Breast epithelium (tissue), 4 donors: ENCODE measurements around the gene NKX3-2. TPM values are rescaled to one million over a fixed set of nuclear protein-coding genes. Genes with fewer than 3 reads are reported as not detected.

Experiments
- DNase-seq, 2 donors: peaks; one replicate each; pipeline ENCODE4 v3.0.0-alpha.2; 2019; ENCODE audit warnings: low spot score in 2 of 2
- H3K27ac ChIP-seq, 2 donors: fragments of 200-600 bp; sonication (generic) in 1 of 2; one replicate each; pipeline ENCODE4 v1.5.1; 2016 to 2019; ENCODE audit warnings: mild to moderate bottlenecking in 1 of 2
- H3K27me3 ChIP-seq, 2 donors: fragments of 200-600 bp; sonication (generic) in 1 of 2; one replicate each; pipeline versions ENCODE4 v1.5.1 to v1.6.0; 2017 to 2019; ENCODE audit warnings: control low read depth in 1 of 2, mild to moderate bottlenecking in 1 of 2
- H3K36me3 ChIP-seq: fragments of 200-600 bp; one replicate; pipeline ENCODE4 v1.5.1; 2019
- H3K4me1 ChIP-seq, 2 donors: fragments of 200-600 bp; sonication (generic); one replicate each; pipeline ENCODE4 v1.5.1; 2016 to 2019; ENCODE audit warnings: control low read depth in 1 of 2
- H3K4me3 ChIP-seq, 3 donors: fragments of 200-600 bp; sonication (generic); 1 replicate in 2 of 3; 2 replicates in 1 of 3; pipeline ENCODE4 v1.5.1; 2016 to 2019; ENCODE audit warnings: mild to moderate bottlenecking in 3 of 3, moderate library complexity in 2 of 3
- H3K9me3 ChIP-seq, 2 donors: fragments of 200-600 bp; sonication (generic) in 1 of 2; one replicate each; pipeline ENCODE4 v1.5.1; 2016 to 2019; ENCODE audit warnings: control low read depth in 1 of 2
- CTCF ChIP-seq, 3 donors: fragments of 450-650 bp; IDR thresholded peaks; one replicate each; pipeline ENCODE4 v1.5.1; 2016 to 2017; ENCODE audit warnings: antibody characterized with exemption in 3 of 3, mild to moderate bottlenecking in 3 of 3, moderate library complexity in 3 of 3
- POLR2A ChIP-seq: fragments of 450-650 bp; IDR thresholded peaks from one replicate; pipeline ENCODE4 v1.6.1; 2016; ENCODE audit warnings: antibody characterized with exemption, mild to moderate bottlenecking, moderate library complexity
- POLR2AphosphoS5 ChIP-seq, 3 donors: sonication (generic); formaldehyde crosslinking; IDR thresholded peaks; one replicate each; pipeline ENCODE4 v1.6.1; 2017; ENCODE audit warnings: antibody characterized with exemption in 3 of 3
- intact Hi-C: fragments of 100-400 bp; cut with DNase I; formaldehyde crosslinking; loops from one replicate; pipeline ENCODE4 v1.15.1; 2023; ENCODE audit warnings: low total_unique reads
- total RNA-seq, 3 donors: library from RNA; depleted of rRNA; stranded (reverse); fragments of >200 nt; gene quantifications; one replicate each; pipeline ENCODE4 v1.1.0, GENCODE V29; 2016

Gene NKX3-2
- total RNA-seq, 3 donors from 2014 or later: under 0.01 TPM; not detected in 2

GRCh38 chr4:13546142-13546940 lies 2.0 kb upstream of the NKX3-2 start:
- H3K9me3 ChIP-seq: peaks cover 0 to 10% of the 10 kb centered on the region in 2 donors
- no peak for DNase-seq
- TF ChIP-seq POLR2A: no peak
- no peak for TF ChIP-seq POLR2AphosphoS5 (IDR thresholded peaks at IDR 0.05)
- no peak for TF ChIP-seq CTCF (IDR thresholded peaks at IDR 0.05)
- H3K4me1 ChIP-seq: peaks cover 7 to 9% of the 10 kb centered on the region in 2 donors
- no peaks in the 10 kb centered on the region for H3K36me3 ChIP-seq
- H3K4me3 ChIP-seq: peak overlapping the region in 1 of 3 donors; percentile 68
- intact Hi-C loops: loop anchor here (5.0 to 10.0 kb wide), 2 partner anchors 359 to 692 kb away; no protein-coding TSS in a partner anchor
- no peak overlapping the region for H3K27ac ChIP-seq
- peaks cover 22 to 88% of the 10 kb centered on the region in 2 donors for H3K27me3 ChIP-seq

DNA sequence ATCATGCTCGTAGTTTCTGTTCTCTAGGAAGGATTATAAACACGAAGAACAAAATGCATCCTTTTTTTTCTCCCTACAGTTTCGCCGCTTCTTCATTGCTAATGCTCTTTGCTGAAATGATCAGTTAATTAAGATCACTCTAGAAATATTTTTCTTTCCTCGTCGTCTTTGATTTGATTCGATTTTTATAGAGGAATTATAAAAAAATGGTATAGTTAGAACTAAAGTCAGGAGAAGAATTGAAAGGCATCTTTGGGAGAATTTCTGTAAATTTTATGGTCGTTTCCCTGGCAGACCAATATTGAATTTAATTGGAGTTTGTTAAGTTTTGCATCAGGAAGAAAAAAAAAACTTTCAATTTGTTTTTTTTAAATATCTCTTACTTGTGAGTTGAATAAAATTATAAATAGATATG lies 1.1 kb upstream of the NKX3-2 start:
- DNase-seq: no peak
- H3K4me1 ChIP-seq: peaks cover 7 to 9% of the 10 kb centered on the region in 2 donors
- TF ChIP-seq POLR2A: no peak
- H3K36me3 ChIP-seq: no peaks in the 10 kb centered on the region
- peaks cover 0 to 6% of the 10 kb centered on the region in 2 donors for H3K9me3 ChIP-seq
- H3K4me3 ChIP-seq: peak overlapping the region in 2 of 3 donors; percentile 53 to 75
- H3K27me3 ChIP-seq: peaks cover 22 to 97% of the 10 kb centered on the region in 2 donors
- H3K27ac ChIP-seq: no peak overlapping the region
- intact Hi-C loops: loop anchor here (5.0 to 10.0 kb wide), 2 partner anchors 358 to 691 kb away; no protein-coding TSS in a partner anchor

- no peak for TF ChIP-seq CTCF (IDR thresholded peaks at IDR 0.05)
- no peak for TF ChIP-seq POLR2AphosphoS5 (IDR thresholded peaks at IDR 0.05)
- TF ChIP-seq POLR2A: no peak
- Histone ChIP-seq H3K36me3 (no peaks in the 10 kb centered on the region), H3K4me1 (peaks cover 7 to 9% of the 10 kb centered on the region in 2 donors), H3K27me3 (peaks cover 22 to 98% of the 10 kb centered on the region in 2 donors), H3K9me3 (peaks cover 0 to 6% of the 10 kb centered on the region in 2 donors), H3K4me3 (peak overlapping the region; percentile 53 to 75 (median 57)), H3K27ac (no peak overlapping the region)
- intact Hi-C loops: loop anchor here (5.0 to 10.0 kb wide), 2 partner anchors 357 to 690 kb away; no protein-coding TSS in a partner anchor
- DNase-seq: no peak
Observed at GRCh38 chr4:13544606-13545393, 492 bp upstream of the NKX3-2 start.

DNA sequence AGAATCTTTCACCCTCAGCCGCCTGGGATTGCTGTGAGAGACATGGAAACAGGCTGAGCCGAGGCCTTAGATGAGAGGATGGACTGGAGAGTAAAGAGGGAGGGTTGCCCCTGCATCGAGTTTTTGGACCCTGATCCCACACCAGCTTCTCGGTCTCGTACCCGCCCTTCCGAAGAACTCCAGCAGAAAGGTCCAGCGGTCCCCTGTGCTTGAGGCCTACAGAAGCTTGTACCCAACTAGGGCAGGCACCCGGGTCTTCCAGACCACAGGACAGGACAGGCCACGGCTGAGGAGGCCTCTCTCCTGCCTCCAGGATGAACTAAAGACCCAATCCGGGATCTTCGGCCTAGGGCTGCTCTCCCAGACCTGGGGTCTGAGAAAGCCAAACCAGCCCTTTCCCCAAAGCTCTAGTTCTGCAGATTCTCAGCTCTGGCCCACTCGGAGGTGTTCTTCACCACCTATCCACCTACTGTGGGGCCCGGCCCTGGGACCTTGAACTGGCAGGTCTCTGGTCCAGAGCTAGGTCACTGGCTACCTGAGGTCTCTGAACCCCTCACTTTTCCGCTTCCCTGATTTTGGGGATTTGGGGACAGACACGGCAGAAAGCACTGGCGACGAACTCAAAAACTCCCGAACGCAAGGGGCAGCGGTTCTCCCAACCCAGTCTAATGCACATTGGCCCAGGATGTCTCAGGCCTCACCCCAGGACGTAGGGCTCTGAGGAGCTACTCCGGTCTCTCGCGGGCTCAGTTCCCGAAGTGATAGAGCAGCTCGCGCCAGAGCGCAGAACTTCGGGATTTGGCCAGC lies 1.1 kb downstream of the NKX3-2 start:
- intact Hi-C loops: loop anchor here (10.0 kb wide), 1 partner anchor 688 kb away; no protein-coding TSS in a partner anchor
- H3K27ac ChIP-seq: no peak overlapping the region

More for the DNA sequence above, 1.1 kb downstream of the NKX3-2 start:
- Histone ChIP-seq H3K4me1 (peaks cover 7 to 9% of the 10 kb centered on the region in 2 donors), H3K36me3 (no peaks in the 10 kb centered on the region), H3K27me3 (peaks cover 22 to 98% of the 10 kb centered on the region in 2 donors), H3K4me3 (peak overlapping the region in 2 of 3 donors; percentile 53 to 75), H3K9me3 (peaks cover 0 to 14% of the 10 kb centered on the region in 2 donors)
- DNase-seq: no peak
- no peak for TF ChIP-seq POLR2A
- no peak for TF ChIP-seq CTCF (IDR thresholded peaks at IDR 0.05)
- no peak for TF ChIP-seq POLR2AphosphoS5 (IDR thresholded peaks at IDR 0.05)
